HCT116 (cell line): ENCODE data around the gene MBTPS1. TPM values are rescaled to one million over a fixed set of nuclear protein-coding genes. Genes with fewer than 3 reads are reported as not detected.
A peak's percentile ranks its signal among the peaks of the same experiment; 100 is the strongest.

Experiments used
- ATAC-seq: fragments of 200-7000 bp; cut with Tn5 transposase; 2 replicates; pipeline ENCODE4 v1.9.1; 2020; ENCODE audit warnings: mild to moderate bottlenecking, moderate library complexity
- BruUV-seq: library from RNA; stranded (reverse); fragments of 400-500 nt; replicated peaks from 2 replicates; lab custom pipeline; 2021; lab: Mats Ljungman, UMichigan
- CTCF ChIA-PET: fragments of 300-600 bp; sonication (Branson Sonifier 250); formaldehyde crosslinking; loops from one replicate; lab custom pipeline; 2021; ENCODE audit warnings: antibody characterized with exemption; lab: Charles Lee
- POLR2A ChIA-PET: fragments of 300-600, 350-600 bp; sonication (Branson Sonifier 250); formaldehyde crosslinking; loops from one replicate; lab custom pipeline; 2021; ENCODE audit warnings: antibody characterized with exemption; lab: Charles Lee
- RAD21 ChIA-PET, 2 experiments: fragments of 300-600 bp; sonication (Branson Sonifier 250); formaldehyde crosslinking; loops; one replicate each; lab custom pipeline; 2023; ENCODE audit warnings: low total read pairs in 2 of 2; ENCODE audit not compliant: uncharacterized antibody in 2 of 2, unreplicated experiment in 2 of 2, low non-redundant PET in 1 of 2; lab: Charles Lee
- DNase-seq: peaks from one replicate; pipeline ENCODE4 v3.0.0-alpha.2; 2010; ENCODE audit warnings: low read depth, low spot score
- H2AFZ ChIP-seq: fragments of 200-600 bp; shearing (Covaris generic), sonication (generic); 2 replicates; pipeline ENCODE4 v1.6.1; 2017; ENCODE audit warnings: low read depth, mixed run types, mixed read lengths, antibody characterized with exemption, low read length; ENCODE audit not compliant: poor library complexity, severe bottlenecking
- H3K27ac ChIP-seq: 2 replicates; pipeline ENCODE4 v1.5.1; 2012; ENCODE audit warnings: low read depth, low read length
- H3K27me3 ChIP-seq: fragments of 200-600 bp; sonication (generic); 2 replicates; pipeline ENCODE4 v1.6.1; 2016; ENCODE audit warnings: mixed run types, low read length, mixed read lengths; ENCODE audit not compliant: insufficient read depth
- H3K36me3 ChIP-seq, 2 experiments: fragments of 200-500 bp in 1 of 2; fragments of 200-600 bp in 1 of 2; sonication (Bioruptor generic) in 1 of 2; sonication (generic) in 1 of 2; 2 replicates each; pipeline versions ENCODE4 v1.5.1 to v1.6.1; 2014 to 2016; ENCODE audit warnings: low read length in 2 of 2, inconsistent platforms in 1 of 2, mixed read lengths in 1 of 2, mixed run types in 1 of 2; ENCODE audit not compliant: insufficient read depth in 2 of 2, control insufficient read depth in 1 of 2
- H3K4me1 ChIP-seq, 2 experiments: fragments of 200-600 bp in 1 of 2; sonication (generic) in 1 of 2; 2 replicates each; pipeline versions ENCODE4 v1.5.1 to v1.6.1; 2012 to 2017; ENCODE audit warnings: low read length in 2 of 2, inconsistent platforms in 1 of 2, mild to moderate bottlenecking in 1 of 2, mixed read lengths in 1 of 2, mixed run types in 1 of 2, moderate library complexity in 1 of 2; ENCODE audit not compliant: insufficient read depth in 2 of 2, control insufficient read depth in 1 of 2
- H3K4me2 ChIP-seq: fragments of 200-600 bp; sonication (generic); 2 replicates; pipeline ENCODE4 v1.6.1; 2017; ENCODE audit warnings: mixed run types, low read length, mixed read lengths
- H3K4me3 ChIP-seq, 2 experiments: fragments of 200-600 bp in 1 of 2; sonication (generic) in 1 of 2; replicated peaks in 1 of 2; 2 replicates each; pipeline ENCODE4 v1.5.1; 2011 to 2016; ENCODE audit warnings: low read length in 2 of 2, control low read depth in 1 of 2, low read depth in 1 of 2, mild to moderate bottlenecking in 1 of 2, mixed read lengths in 1 of 2, mixed run types in 1 of 2
- H3K79me2 ChIP-seq: fragments of 200-600 bp; sonication (generic); 2 replicates; pipeline ENCODE4 v1.6.1; 2017; ENCODE audit warnings: mild to moderate bottlenecking, mixed run types, low read length, moderate library complexity, mixed read lengths; ENCODE audit not compliant: insufficient read depth
- H3K9ac ChIP-seq: fragments of 200-600 bp; sonication (generic); 2 replicates; pipeline ENCODE4 v1.6.1; 2016; ENCODE audit warnings: low read length, mixed read lengths
- H3K9me2 ChIP-seq: fragments of 200-600 bp; sonication (generic), shearing (Covaris generic); 2 replicates; pipeline ENCODE4 v1.6.1; 2017; ENCODE audit warnings: mixed run types, mild to moderate bottlenecking, moderate library complexity; ENCODE audit not compliant: insufficient read depth
- H3K9me3 ChIP-seq, 2 experiments: fragments of 200-500 bp in 1 of 2; fragments of 200-600 bp in 1 of 2; sonication (Bioruptor generic) in 1 of 2; sonication (generic) in 1 of 2; 2 replicates each; pipeline ENCODE4 v1.6.1; 2014 to 2017; ENCODE audit warnings: low read length in 2 of 2, mixed read lengths in 2 of 2, inconsistent platforms in 1 of 2, low read depth in 1 of 2, mild to moderate bottlenecking in 1 of 2, mixed run types in 1 of 2, moderate library complexity in 1 of 2; ENCODE audit not compliant: control insufficient read depth in 1 of 2, insufficient read depth in 1 of 2
- H4K20me1 ChIP-seq: fragments of 200-600 bp; sonication (generic), shearing (Covaris generic); 2 replicates; pipeline ENCODE4 v1.6.1; 2017; ENCODE audit warnings: mixed run types, mild to moderate bottlenecking, moderate library complexity; ENCODE audit not compliant: insufficient read depth
- RAD21 ChIP-seq: IDR thresholded peaks from 2 replicates; pipeline ENCODE4 v1.6.1; 2012; ENCODE audit warnings: low read depth, mild to moderate bottlenecking
- intact Hi-C: fragments of 100-400 bp; cut with micrococcal nuclease; formaldehyde crosslinking; loops from 2 replicates; pipeline ENCODE4 v1.10.0; 2022
- total RNA-seq: library from RNA; stranded (reverse); gene quantifications from one replicate; pipeline ENCODE4 v1.2.1, GENCODE V29; 2021; ENCODE audit not compliant: unreplicated experiment
- TF ChIP-seq, protein P1 (sequence below), 3 experiments: fragments of 200-600 bp in 1 of 3; sonication (generic) in 1 of 3; IDR thresholded peaks in 2 of 3; conservative IDR thresholded peaks in 1 of 3; 2 replicates each; pipeline ENCODE4 v1.5.1; 2012 to 2017; ENCODE audit warnings: low read depth in 2 of 3, low read length in 2 of 3, antibody characterized with exemption in 1 of 3, borderline replicate concordance in 1 of 3, control low read depth in 1 of 3, mild to moderate bottlenecking in 1 of 3, mixed read lengths in 1 of 3, mixed run types in 1 of 3, moderate library complexity in 1 of 3; ENCODE audit not compliant: insufficient read depth in 1 of 3
- TF ChIP-seq, protein P2 (sequence below): IDR thresholded peaks from 2 replicates; pipeline ENCODE4 v1.6.1; 2011; ENCODE audit warnings: mild to moderate bottlenecking, low read length, moderate library complexity; ENCODE audit not compliant: insufficient replicate concordance; ENCODE audit errors: extremely low read depth
- TF ChIP-seq, protein P3 (sequence below): IDR thresholded peaks from 2 replicates; pipeline ENCODE4 v1.6.1; 2012; ENCODE audit warnings: low read depth

The MBTPS1 gene
- total RNA-seq, 1 experiment from 2014 or later, result 111 TPM

DNA sequence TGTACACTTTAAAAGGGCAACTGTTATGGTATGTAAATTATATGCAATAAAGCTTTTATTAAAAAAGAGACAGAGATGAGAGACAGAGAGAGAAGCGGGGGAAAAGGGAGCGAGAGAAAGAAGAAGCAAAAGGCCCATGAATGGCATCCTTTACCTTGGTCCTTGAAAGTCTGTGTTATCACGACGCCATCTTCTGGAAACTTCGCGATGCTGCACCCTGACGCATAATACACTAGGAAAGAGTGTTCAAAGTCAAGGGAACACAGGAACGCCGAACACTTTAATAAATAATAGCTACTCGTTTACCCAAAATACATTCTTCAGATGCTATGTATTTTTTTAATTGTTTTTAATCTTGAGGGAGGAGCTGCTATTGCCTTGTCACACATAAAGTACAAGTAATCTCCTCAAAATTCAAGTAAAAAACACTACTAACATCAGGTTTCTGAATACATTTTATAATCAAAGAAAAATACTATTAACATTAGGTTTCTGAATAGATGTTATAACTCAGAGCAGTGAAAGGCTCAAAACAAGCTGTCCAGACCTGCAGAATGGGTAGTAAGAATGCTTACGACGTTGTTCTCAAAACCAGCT is 51.1 kb downstream of the MBTPS1 start:
- ATAC-seq (peak; percentile 71), DNase-seq (peak; percentile 48)
- H3K36me3 ChIP-seq, result peaks cover 60 to 62% of the 10 kb centered on the region in 2 experiments; a peak in 3 of 4 replicates
- H3K27ac ChIP-seq, result no peak overlapping the region
- no peaks in the 10 kb centered on the region for H3K9me3 ChIP-seq
- no peak overlapping the region for H2AFZ ChIP-seq
- BruUV-seq, result no TSS peak
- ChIA-PET RAD21 (interaction anchor here (0.8 to 1.0 kb wide), 2 partner anchors 109 kb away, joined by 3 to 4 read pairs; no protein-coding TSS in a partner anchor), POLR2A (interaction anchor here (1.0 kb wide), 1 partner anchor 112 kb away, joined by 4 read pairs; no protein-coding TSS in a partner anchor), CTCF (interaction anchor here (0.6 to 6.2 kb wide), 28 partner anchors 9 to 242 kb away, joined by 3 to 33 read pairs (median 5); partner anchors contain the start of genes MBTPS1, OSGIN1 and TAF1C)
- H3K4me2 ChIP-seq, result no peak overlapping the region
- H3K9ac ChIP-seq, result no peak overlapping the region
- TF ChIP-seq, protein P1, sequence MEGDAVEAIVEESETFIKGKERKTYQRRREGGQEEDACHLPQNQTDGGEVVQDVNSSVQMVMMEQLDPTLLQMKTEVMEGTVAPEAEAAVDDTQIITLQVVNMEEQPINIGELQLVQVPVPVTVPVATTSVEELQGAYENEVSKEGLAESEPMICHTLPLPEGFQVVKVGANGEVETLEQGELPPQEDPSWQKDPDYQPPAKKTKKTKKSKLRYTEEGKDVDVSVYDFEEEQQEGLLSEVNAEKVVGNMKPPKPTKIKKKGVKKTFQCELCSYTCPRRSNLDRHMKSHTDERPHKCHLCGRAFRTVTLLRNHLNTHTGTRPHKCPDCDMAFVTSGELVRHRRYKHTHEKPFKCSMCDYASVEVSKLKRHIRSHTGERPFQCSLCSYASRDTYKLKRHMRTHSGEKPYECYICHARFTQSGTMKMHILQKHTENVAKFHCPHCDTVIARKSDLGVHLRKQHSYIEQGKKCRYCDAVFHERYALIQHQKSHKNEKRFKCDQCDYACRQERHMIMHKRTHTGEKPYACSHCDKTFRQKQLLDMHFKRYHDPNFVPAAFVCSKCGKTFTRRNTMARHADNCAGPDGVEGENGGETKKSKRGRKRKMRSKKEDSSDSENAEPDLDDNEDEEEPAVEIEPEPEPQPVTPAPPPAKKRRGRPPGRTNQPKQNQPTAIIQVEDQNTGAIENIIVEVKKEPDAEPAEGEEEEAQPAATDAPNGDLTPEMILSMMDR (IDR thresholded peaks at IDR 0.05 in 2 of 3, conservative IDR thresholded peaks at IDR 0.05 in 1 of 3; ENCODE audit: borderline replicate concordance in 1 of 3, insufficient read depth in 1 of 3, low read depth in 2 of 3, low read length in 2 of 3), result peak; percentile 79 to 86 (median 81)
- TF ChIP-seq, protein P2, sequence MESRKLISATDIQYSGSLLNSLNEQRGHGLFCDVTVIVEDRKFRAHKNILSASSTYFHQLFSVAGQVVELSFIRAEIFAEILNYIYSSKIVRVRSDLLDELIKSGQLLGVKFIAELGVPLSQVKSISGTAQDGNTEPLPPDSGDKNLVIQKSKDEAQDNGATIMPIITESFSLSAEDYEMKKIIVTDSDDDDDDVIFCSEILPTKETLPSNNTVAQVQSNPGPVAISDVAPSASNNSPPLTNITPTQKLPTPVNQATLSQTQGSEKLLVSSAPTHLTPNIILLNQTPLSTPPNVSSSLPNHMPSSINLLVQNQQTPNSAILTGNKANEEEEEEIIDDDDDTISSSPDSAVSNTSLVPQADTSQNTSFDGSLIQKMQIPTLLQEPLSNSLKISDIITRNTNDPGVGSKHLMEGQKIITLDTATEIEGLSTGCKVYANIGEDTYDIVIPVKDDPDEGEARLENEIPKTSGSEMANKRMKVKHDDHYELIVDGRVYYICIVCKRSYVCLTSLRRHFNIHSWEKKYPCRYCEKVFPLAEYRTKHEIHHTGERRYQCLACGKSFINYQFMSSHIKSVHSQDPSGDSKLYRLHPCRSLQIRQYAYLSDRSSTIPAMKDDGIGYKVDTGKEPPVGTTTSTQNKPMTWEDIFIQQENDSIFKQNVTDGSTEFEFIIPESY, result no peak
- TF ChIP-seq, protein P3, sequence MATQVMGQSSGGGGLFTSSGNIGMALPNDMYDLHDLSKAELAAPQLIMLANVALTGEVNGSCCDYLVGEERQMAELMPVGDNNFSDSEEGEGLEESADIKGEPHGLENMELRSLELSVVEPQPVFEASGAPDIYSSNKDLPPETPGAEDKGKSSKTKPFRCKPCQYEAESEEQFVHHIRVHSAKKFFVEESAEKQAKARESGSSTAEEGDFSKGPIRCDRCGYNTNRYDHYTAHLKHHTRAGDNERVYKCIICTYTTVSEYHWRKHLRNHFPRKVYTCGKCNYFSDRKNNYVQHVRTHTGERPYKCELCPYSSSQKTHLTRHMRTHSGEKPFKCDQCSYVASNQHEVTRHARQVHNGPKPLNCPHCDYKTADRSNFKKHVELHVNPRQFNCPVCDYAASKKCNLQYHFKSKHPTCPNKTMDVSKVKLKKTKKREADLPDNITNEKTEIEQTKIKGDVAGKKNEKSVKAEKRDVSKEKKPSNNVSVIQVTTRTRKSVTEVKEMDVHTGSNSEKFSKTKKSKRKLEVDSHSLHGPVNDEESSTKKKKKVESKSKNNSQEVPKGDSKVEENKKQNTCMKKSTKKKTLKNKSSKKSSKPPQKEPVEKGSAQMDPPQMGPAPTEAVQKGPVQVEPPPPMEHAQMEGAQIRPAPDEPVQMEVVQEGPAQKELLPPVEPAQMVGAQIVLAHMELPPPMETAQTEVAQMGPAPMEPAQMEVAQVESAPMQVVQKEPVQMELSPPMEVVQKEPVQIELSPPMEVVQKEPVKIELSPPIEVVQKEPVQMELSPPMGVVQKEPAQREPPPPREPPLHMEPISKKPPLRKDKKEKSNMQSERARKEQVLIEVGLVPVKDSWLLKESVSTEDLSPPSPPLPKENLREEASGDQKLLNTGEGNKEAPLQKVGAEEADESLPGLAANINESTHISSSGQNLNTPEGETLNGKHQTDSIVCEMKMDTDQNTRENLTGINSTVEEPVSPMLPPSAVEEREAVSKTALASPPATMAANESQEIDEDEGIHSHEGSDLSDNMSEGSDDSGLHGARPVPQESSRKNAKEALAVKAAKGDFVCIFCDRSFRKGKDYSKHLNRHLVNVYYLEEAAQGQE, result no peak
- peak; percentile 78 for TF ChIP-seq RAD21
- H3K4me3 ChIP-seq, result no peak overlapping the region
- no peaks in the 10 kb centered on the region for H3K9me2 ChIP-seq
- H3K4me1 ChIP-seq, result peaks cover 0 to 3% of the 10 kb centered on the region in 2 experiments; a peak in 1 of 4 replicates
- no peaks in the 10 kb centered on the region for H3K27me3 ChIP-seq
- H4K20me1 ChIP-seq, result no peaks in the 10 kb centered on the region
- H3K79me2 ChIP-seq, result no peaks in the 10 kb centered on the region
- intact Hi-C loops, result loop anchor here (1.0 kb wide), 4 partner anchors 97 to 239 kb away; partner anchors contain the start of gene NECAB2
